Esophagus squamous epithelium (tissue), 4 donors: ENCODE measurements around the gene ETV6.

Experiments used
- POLR2A ChIP-seq, 4 donors: fragments of 450-650 bp; IDR thresholded peaks; one replicate each; pipeline ENCODE4 v1.6.1; 2017; ENCODE audit warnings: antibody characterized with exemption in 4 of 4, mild to moderate bottlenecking in 4 of 4, moderate library complexity in 3 of 4
- TF ChIP-seq, protein P1 (sequence below), 6 experiments: fragments of 450-650 bp in 4 of 6; fragments of 200-600 bp in 2 of 6; sonication (generic) in 2 of 6; IDR thresholded peaks; one replicate each; pipeline ENCODE4 v1.5.1; 2016 to 2019; ENCODE audit warnings: antibody characterized with exemption in 6 of 6, mild to moderate bottlenecking in 4 of 6, moderate library complexity in 4 of 6

DNA sequence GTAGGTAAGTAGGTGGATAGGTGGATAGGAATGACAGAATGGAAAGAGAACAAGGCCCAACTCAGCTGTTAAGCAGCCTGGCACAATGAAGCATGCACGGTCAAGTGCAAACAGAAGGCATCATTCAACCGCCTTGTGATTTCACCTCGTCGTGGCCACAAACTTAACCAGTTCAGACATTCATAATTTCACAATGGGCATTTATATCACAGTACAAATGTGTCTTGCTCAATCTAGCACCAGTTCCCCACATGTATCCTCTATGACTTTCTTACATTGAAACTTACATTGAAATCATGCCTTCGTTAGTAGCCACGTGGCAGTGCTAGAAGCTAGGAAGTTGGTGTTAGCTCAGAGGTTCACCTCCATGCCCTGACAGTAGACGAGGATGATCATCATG, 207.5 kb downstream of the ETV6 start:
- TF ChIP-seq, protein P1, sequence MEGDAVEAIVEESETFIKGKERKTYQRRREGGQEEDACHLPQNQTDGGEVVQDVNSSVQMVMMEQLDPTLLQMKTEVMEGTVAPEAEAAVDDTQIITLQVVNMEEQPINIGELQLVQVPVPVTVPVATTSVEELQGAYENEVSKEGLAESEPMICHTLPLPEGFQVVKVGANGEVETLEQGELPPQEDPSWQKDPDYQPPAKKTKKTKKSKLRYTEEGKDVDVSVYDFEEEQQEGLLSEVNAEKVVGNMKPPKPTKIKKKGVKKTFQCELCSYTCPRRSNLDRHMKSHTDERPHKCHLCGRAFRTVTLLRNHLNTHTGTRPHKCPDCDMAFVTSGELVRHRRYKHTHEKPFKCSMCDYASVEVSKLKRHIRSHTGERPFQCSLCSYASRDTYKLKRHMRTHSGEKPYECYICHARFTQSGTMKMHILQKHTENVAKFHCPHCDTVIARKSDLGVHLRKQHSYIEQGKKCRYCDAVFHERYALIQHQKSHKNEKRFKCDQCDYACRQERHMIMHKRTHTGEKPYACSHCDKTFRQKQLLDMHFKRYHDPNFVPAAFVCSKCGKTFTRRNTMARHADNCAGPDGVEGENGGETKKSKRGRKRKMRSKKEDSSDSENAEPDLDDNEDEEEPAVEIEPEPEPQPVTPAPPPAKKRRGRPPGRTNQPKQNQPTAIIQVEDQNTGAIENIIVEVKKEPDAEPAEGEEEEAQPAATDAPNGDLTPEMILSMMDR (IDR thresholded peaks at IDR 0.05) = no peak
- TF ChIP-seq POLR2A (IDR thresholded peaks at IDR 0.05) = no peak
